NAMALWA (cell line): ENCODE data around the gene CD79A.
A peak's percentile ranks its signal among the peaks of the same experiment; 100 is the strongest.

Experiments
- DNase-seq: peaks from one replicate; pipeline ENCODE4 v3.0.0-alpha.2; 2015; ENCODE audit warnings: low spot score

Gene CD79A

GRCh38 chr19:41876847-41877832, at the start of gene CD79A:
Gene CD79A (plus strand): TSS chr19:41877279. CDS start chr19:41877305, 26 bp downstream.
- peak; percentile 98 for DNase-seq

- DNase-seq: no peak
Observed at GRCh38 chr19:41837981-41838708, 38.9 kb upstream of the CD79A start.

- no peak for DNase-seq
Observed at GRCh38 chr19:41839211-41839610, 37.9 kb upstream of the CD79A start.

- no peak for DNase-seq
Observed at GRCh38 chr19:41843371-41843770, 33.7 kb upstream of the CD79A start.

- DNase-seq: peak; percentile 25
Observed at GRCh38 chr19:41844601-41845000, 32.5 kb upstream of the CD79A start, which contains the start of gene LYPD4. Gene LYPD4 (minus strand): TSS chr19:41844683. CDS start chr19:41839285, 5,398 bp downstream.

GRCh38 chr19:41845001-41845050, 32.3 kb upstream of the CD79A start, which contains the start of gene DMRTC2:
Gene DMRTC2 (plus strand): TSS chr19:41845042. CDS start chr19:41847429, 2,387 bp downstream.
- no peak for DNase-seq

- DNase-seq: no peak
Observed at GRCh38 chr19:41845051-41845590, 32.0 kb upstream of the CD79A start.

- DNase-seq: no peak
Observed at GRCh38 chr19:41847351-41848105, 29.6 kb upstream of the CD79A start.

- no peak for DNase-seq
Observed at GRCh38 chr19:41848666-41849065, 28.4 kb upstream of the CD79A start.

- no peak for DNase-seq
Observed at GRCh38 chr19:41849067-41849466, 28.0 kb upstream of the CD79A start.

GRCh38 chr19:41850381-41850780, 26.7 kb upstream of the CD79A start:
- DNase-seq: no peak

- no peak for DNase-seq
Observed at GRCh38 chr19:41851456-41851855, 25.6 kb upstream of the CD79A start.

GRCh38 chr19:41853344-41853743, 23.7 kb upstream of the CD79A start:
- no peak for DNase-seq

- DNase-seq: no peak
Observed at GRCh38 chr19:41853768-41854167, 23.3 kb upstream of the CD79A start.

GRCh38 chr19:41859213-41859617, 17.9 kb upstream of the CD79A start:
- no peak for DNase-seq

GRCh38 chr19:41859618-41860418, 17.3 kb upstream of the CD79A start, which contains the start of gene RPS19:
Gene RPS19 (plus strand): TSS chr19:41860255. CDS start chr19:41860775, 520 bp downstream.
- DNase-seq: peak; percentile 99

- DNase-seq: peak; percentile 45
Observed at GRCh38 chr19:41860419-41861115, 16.5 kb upstream of the CD79A start.

GRCh38 chr19:41861116-41861768, 15.8 kb upstream of the CD79A start:
- DNase-seq: no peak

GRCh38 chr19:41861846-41862245, 15.2 kb upstream of the CD79A start:
- DNase-seq: no peak

- no peak for DNase-seq
Observed at GRCh38 chr19:41862445-41862986, 14.6 kb upstream of the CD79A start.
